NCI-H1930 (cell line): ENCODE data around the gene UVSSA.

Experiments used
- DNase-seq, 2 experiments: peaks; one replicate each; lab custom pipeline; 2025; lab: John Stamatoyannopoulos, UW

Gene UVSSA

GRCh38 chr4:1409079-1409478, 62.1 kb downstream of the UVSSA start:
- no peak for DNase-seq

DNA sequence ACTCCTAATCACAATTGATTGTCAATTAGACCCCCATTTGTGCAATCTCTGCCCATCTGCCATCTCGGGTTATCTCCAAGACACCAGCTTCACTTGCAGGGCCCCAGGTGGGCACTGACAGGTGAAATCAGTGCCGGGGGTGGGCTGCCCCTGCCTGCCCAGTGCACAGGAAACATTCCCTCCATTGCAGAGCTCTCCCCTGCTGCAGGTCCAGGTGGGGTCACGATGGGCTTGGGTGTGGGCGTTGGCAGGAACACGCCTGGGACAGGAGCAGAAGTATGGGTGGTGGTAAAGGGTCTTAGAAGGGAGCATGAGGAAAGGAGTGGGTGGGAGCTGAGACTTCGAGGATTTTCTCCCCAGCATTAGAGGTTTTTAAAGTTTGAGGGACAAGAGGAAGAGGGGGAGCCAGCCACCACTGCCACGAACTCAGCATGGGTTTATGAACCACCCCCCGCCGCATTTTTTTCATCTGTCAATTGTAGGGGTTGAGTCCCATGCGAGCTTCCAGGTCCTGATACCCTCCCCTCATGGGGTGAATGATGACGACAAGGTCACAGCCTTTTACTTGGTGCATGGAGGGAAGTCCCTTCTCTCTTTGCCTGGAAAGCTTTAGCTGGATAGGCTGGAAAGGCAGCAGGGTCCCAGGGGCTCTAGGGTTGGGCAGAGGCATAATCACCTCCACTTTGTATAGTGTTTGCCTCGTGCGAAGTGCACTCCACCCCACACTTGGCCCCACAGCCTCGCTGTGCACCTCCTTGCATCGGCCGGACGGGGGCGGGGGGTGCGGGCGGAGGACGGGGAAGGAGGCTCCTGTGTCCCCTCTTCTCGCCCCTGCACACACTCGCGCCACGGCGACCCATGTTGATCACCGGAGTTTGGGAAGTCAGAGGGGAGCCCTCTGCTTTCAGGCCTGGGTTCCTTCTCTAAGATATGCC, 62.8 kb downstream of the UVSSA start:
- no peak for DNase-seq

DNA sequence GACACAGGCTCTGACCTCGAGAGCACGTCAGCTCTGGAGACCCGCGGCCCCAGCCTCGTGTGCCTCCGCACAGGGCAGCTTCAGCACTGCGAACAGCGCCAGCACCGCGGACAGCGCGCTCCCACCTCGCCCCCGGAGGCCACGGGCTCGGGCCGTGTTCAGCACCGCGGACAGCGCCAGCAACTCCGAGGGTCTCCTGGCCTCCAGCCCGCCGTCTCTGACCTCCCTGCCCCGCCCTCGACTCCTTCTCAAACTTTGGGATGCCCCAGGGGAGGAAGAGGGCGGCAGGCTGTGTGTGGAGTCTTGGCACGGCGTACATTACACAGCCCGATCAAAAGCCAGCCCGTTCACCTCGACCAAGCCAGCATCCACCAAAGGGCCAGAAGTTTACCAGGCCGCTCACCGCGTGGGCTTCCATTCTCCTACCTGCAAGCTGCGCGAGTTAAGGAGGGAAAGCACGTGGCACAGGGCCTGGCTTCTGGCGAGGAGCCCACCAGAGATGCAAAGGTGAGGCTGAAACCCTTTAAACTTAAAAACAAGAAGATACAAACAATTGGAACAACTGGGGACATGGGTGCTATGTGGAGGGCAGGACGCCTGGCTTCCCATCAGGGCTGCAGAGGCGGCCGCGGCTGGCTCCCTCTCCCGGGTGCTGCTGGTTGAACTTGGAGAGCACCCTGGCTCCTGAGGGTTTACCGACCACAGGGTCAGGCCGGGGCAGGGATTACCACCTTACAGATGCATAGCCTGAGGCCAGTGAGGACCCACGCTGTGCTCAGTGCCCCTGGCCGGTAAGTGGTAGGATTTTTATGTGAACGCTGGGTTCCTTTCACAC, 63.7 kb downstream of the UVSSA start:
- DNase-seq = no peak

- DNase-seq = no peak
Measured at GRCh38 chr4:1411436-1412375, 64.7 kb downstream of the UVSSA start.

GRCh38 chr4:1412376-1413203, 65.6 kb downstream of the UVSSA start:
- no peak for DNase-seq

DNA sequence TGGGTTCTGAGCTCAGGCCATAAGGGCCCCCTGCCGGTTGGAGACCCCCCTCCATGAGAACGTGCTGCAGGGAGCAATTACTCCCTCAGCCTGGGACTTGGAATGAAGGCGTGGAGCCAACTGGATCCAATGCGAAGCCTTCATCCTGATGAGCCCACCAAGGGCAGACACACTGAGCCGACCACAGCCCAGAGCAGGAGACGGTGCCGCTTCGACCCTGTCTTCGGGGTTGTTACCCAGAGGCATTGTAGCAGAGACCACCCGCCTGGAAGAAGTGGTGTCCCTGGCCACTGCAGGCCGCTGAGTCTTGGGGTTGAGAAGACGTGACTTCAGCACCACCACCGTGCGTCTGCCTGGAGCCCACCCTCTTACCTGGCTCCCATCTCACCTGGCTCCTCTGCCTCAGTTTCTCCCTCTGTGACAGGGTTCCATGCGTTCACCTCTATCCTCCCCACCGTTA, 66.2 kb downstream of the UVSSA start:
- DNase-seq = no peak

DNA sequence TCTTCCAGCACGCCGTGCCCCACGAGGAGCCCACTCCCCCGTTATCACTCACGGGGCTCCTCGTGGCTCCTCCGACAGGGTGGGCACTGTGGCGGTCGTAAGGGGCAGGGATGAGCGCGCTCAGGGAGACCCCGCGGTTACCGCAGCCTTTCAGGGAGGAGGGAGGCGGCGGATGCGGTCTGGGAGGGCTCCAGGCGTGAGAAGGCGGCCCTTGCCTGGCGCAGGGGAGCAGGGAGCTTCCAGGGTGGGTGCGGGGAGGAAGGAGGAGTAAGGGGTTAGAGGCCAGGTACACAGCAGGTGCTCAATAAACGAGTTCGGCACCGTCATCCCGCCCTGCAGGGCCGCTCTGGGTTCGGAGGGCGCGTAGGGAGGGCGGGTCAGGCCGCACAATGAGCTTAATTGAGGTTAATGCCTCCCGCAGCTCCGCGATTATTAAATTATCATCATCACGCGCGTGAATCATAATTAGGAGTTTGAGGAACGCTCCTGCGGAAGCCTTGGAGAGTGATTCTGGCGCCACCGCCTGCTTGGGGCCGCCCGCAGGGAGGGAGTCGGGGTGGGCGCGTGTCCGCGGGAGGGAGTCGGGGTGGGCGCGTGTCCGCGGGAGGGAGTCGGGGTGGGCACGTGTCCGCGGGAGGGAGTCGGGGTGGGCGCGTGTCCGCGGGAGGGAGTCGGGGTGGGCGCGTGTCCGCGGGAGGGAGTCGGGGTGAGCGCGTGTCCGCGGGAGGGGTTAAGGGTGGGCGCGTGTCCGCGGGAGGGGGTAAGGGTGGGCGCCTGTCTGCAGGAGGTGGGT, 66.9 kb downstream of the UVSSA start:
- DNase-seq = no peak

DNA sequence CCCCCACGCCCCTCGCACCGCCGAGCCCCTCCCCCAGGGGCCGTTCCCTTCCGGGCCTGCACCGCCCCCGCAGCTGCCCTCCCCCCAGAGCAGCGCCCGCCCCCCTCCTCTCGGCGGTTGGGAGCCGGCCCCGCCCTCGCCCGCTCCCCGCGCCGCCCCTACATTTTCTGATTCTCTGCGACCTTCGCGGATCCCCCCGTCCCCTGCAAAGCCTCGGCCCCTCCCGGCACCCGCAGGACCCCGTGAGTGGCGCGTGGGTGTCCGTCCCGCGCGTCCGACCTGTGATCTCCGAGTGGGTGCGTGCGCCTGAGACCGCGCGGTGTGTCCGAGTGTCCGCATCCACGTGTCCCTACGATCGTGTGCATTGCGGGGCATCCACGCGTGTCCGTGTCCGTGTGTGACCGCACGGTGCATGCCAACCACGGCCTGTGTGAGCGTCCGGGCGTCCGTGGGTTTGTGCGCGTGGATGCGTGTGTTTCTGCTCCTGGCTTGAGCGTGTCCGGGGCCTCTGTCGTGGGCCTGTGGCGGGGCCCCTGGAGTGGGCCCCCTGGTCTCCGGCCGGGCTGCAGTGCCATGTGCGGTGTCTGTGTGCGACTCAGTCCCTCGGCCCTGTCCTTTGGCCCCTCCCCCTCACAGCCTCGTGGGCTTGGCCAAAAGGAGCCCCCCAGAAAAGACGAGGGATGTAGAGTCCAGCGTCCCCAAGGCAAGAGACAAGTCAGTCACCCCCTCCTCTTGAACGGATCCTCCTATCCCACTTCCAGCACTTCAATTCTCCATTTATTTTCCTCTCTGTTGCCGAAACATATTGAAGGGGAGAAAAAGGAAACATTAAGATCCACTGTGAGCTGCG, 68.0 kb downstream of the UVSSA start:
- no peak for DNase-seq

DNA sequence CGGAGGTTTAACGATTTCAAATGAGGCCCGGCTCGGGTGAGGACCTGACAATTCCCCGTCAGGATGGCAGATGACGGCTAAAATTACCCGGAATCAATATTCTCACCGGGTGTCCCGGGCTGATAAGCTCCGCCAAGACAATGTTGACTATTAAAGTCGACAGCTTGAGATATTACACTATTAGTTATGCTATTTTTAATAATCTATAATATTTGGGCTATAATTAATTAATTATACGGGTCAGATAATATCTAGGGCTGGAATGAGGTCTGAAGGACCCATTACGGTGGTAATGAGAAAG, 68.6 kb downstream of the UVSSA start:
- DNase-seq = no peak

DNA sequence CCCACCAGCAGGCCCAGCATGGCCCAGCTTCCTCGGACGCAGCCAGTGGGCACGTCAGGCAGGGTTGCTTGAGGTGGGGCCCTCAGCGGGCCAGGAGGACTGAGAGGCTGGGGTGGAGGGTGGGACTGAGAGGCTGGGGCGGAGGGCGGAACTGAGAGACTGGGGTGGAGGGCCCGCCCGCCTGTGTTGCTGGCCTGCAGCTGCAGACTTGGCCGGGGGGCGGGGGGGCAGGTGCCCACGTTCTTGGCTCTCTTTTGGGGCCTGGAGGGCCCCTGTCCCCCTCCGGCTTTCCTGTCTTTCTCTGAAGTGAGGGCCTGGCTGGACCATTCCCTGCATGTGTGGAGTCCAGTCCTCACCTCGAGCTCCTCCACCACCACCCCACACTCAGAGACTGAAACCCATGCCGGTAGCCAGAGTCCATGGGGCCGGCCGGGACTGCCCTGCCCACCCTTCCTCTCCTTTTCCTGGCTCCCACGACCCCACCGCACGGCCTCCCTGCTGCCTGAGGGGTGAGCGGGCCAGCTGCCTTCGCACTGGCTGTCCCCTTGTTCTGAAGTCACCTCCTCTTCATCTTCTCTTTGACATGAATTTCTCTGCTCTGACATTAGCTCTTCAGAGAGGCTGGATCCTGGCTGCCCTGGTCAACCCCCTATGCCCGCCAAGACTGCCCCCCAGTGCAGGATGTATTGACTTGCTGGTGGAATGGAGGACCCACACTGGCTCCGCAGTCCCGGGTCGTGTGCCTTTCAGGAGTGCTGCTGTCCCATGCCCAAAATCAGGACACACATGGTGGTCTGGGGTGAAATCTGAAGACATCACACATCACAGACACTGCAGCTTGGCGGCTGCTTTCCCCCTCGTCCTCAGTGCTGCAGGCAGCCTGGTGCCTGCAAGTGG, 69.3 kb downstream of the UVSSA start:
- DNase-seq = no peak

GRCh38 chr4:1416948-1417260, 69.9 kb downstream of the UVSSA start:
- DNase-seq = no peak

GRCh38 chr4:1417522-1418390, 70.7 kb downstream of the UVSSA start:
- DNase-seq = no peak

GRCh38 chr4:1418494-1419285, 71.7 kb downstream of the UVSSA start:
- no peak for DNase-seq

- no peak for DNase-seq
Measured at GRCh38 chr4:1419708-1420107, 72.7 kb downstream of the UVSSA start.

- DNase-seq = no peak
Measured at GRCh38 chr4:1421657-1422056, 74.6 kb downstream of the UVSSA start.

- no peak for DNase-seq
Measured at GRCh38 chr4:1427010-1427409, 80.0 kb downstream of the UVSSA start.
